ENCODE data around the gene EOMES. TPM values are rescaled to one million over a fixed set of nuclear protein-coding genes. Genes with fewer than 3 reads are reported as not detected.

The EOMES gene
- total and polyA plus RNA-seq, 2 donors (not counting 1 experiment from before 2014, with no cell fraction given): under 0.01 to 0.01 TPM

GRCh38 chr3:27686642-27687041 is 35.5 kb downstream of the EOMES start:
- Histone ChIP-seq H3K27ac (ENCODE audit: insufficient read depth, low read length) (no peak overlapping the region), H3K79me2 (ENCODE audit: control insufficient read depth, insufficient read depth, low read length) (no peaks in the 10 kb centered on the region), H3K9me3 (ENCODE audit: control insufficient read depth, insufficient read depth, low read depth, low read length) (no peaks in the 10 kb centered on the region), H3K4me1 (ENCODE audit: control insufficient read depth, extremely low read depth, insufficient read depth, low read length) (no peaks in the 10 kb centered on the region), H4K20me1 (ENCODE audit: control insufficient read depth, extremely low read depth, insufficient read depth, low read length) (no peaks in the 10 kb centered on the region), H3K36me3 (ENCODE audit: control insufficient read depth, insufficient read depth, low read length) (no peaks in the 10 kb centered on the region), H3K4me3 (replicated peaks in 1 of 4; ENCODE audit: control extremely low read depth in 1 of 4, insufficient read depth in 1 of 4, low read depth in 3 of 4, low read length in 4 of 4) (no peak overlapping the region), H3K9ac (ENCODE audit: insufficient read depth, low read length) (no peak overlapping the region), H3K27me3 (ENCODE audit: control insufficient read depth, insufficient read depth, low read length) (no peaks in the 10 kb centered on the region), H2AFZ (ENCODE audit: low read length) (no peak overlapping the region), H3K4me2 (ENCODE audit: extremely low read depth, insufficient read depth, low read length) (no peak overlapping the region)
- TF ChIP-seq EZH2 (IDR thresholded peaks at IDR 0.05; ENCODE audit: low read length, missing control alignments) (no peak), CTCF (conservative IDR thresholded peaks at IDR 0.05 in 1 of 2, IDR thresholded peaks at IDR 0.05 in 1 of 2; ENCODE audit: low read depth in 1 of 2, low read length in 2 of 2) (no peak)
- DNase-seq (ENCODE audit: low read depth in 2 of 2): peak; percentile 88 to 95

DNA sequence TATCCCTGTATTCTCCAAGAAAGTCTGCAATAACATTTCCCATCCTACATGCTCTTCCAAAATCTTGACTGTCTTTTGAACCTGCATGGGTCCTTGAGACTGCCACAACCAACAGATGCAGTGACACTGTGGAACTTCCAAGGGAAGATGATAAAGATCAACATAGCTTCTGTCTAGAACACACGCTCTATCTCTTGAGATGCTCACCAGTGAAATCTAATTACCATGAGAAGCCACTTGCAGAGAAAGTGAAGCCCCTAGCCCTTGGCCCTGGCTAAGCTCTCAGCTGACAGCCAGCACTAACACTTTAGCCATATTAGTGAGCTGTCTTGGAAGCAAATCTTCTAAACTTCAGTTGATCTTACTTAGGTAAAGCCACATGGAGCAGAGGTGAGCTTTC is 36.6 kb downstream of the EOMES start:
- TF ChIP-seq CTCF (conservative IDR thresholded peaks at IDR 0.05 in 1 of 2, IDR thresholded peaks at IDR 0.05 in 1 of 2; ENCODE audit: low read depth in 1 of 2, low read length in 2 of 2) (no peak), EZH2 (IDR thresholded peaks at IDR 0.05; ENCODE audit: low read length, missing control alignments) (no peak)
- no peak overlapping the region for H3K4me2 ChIP-seq (ENCODE audit: extremely low read depth, insufficient read depth, low read length)
- peaks cover 5% of the 10 kb centered on the region for H3K4me1 ChIP-seq (ENCODE audit: control insufficient read depth, extremely low read depth, insufficient read depth, low read length)

GRCh38 chr3:27684302-27684701 is 37.8 kb downstream of the EOMES start:
- peaks cover 5% of the 10 kb centered on the region for H3K4me1 ChIP-seq (ENCODE audit: control insufficient read depth, extremely low read depth, insufficient read depth, low read length)
- H2AFZ ChIP-seq (ENCODE audit: low read length): no peak overlapping the region
- DNase-seq (ENCODE audit: low read depth in 2 of 2): no peak
- no peak overlapping the region for H3K27ac ChIP-seq (ENCODE audit: insufficient read depth, low read length)
- no peak overlapping the region for H3K9ac ChIP-seq (ENCODE audit: insufficient read depth, low read length)
- no peaks in the 10 kb centered on the region for H3K9me3 ChIP-seq (ENCODE audit: control insufficient read depth, insufficient read depth, low read depth, low read length)
- H4K20me1 ChIP-seq (ENCODE audit: control insufficient read depth, extremely low read depth, insufficient read depth, low read length): no peaks in the 10 kb centered on the region
- H3K4me3 ChIP-seq (replicated peaks in 1 of 4; ENCODE audit: control extremely low read depth in 1 of 4, insufficient read depth in 1 of 4, low read depth in 3 of 4, low read length in 4 of 4): no peak overlapping the region
- no peak overlapping the region for H3K4me2 ChIP-seq (ENCODE audit: extremely low read depth, insufficient read depth, low read length)
- no peaks in the 10 kb centered on the region for H3K27me3 ChIP-seq (ENCODE audit: control insufficient read depth, insufficient read depth, low read length)
- H3K79me2 ChIP-seq (ENCODE audit: control insufficient read depth, insufficient read depth, low read length): no peaks in the 10 kb centered on the region
- TF ChIP-seq CTCF (conservative IDR thresholded peaks at IDR 0.05 in 1 of 2, IDR thresholded peaks at IDR 0.05 in 1 of 2; ENCODE audit: low read depth in 1 of 2, low read length in 2 of 2): no peak
- TF ChIP-seq EZH2 (IDR thresholded peaks at IDR 0.05; ENCODE audit: low read length, missing control alignments): no peak
- no peaks in the 10 kb centered on the region for H3K36me3 ChIP-seq (ENCODE audit: control insufficient read depth, insufficient read depth, low read length)

More for the DNA sequence above, 36.6 kb downstream of the EOMES start:
- Histone ChIP-seq H3K4me3 (replicated peaks in 1 of 4; ENCODE audit: control extremely low read depth in 1 of 4, insufficient read depth in 1 of 4, low read depth in 3 of 4, low read length in 4 of 4) (no peak overlapping the region), H4K20me1 (ENCODE audit: control insufficient read depth, extremely low read depth, insufficient read depth, low read length) (no peaks in the 10 kb centered on the region), H3K27ac (ENCODE audit: insufficient read depth, low read length) (no peak overlapping the region), H3K79me2 (ENCODE audit: control insufficient read depth, insufficient read depth, low read length) (no peaks in the 10 kb centered on the region), H3K36me3 (ENCODE audit: control insufficient read depth, insufficient read depth, low read length) (no peaks in the 10 kb centered on the region), H3K9me3 (ENCODE audit: control insufficient read depth, insufficient read depth, low read depth, low read length) (no peaks in the 10 kb centered on the region), H2AFZ (ENCODE audit: low read length) (no peak overlapping the region), H3K27me3 (ENCODE audit: control insufficient read depth, insufficient read depth, low read length) (no peaks in the 10 kb centered on the region), H3K9ac (ENCODE audit: insufficient read depth, low read length) (no peak overlapping the region)
- no peak for DNase-seq (ENCODE audit: low read depth in 2 of 2)

Data from fibroblast of lung (primary cell).